Measurements from ENCODE around the gene MDM4.

The MDM4 gene

GRCh38 chr1:204506969-204507316 lies 9.3 kb upstream of the MDM4 start:
- peak; percentile 90 for DNase-seq
- Mint-ChIP-seq H3K27me3 (ENCODE audit: low read depth, poor library complexity) (peaks cover 19% of the 10 kb centered on the region), H3K4me1 (peaks cover 30% of the 10 kb centered on the region), H3K36me3 (ENCODE audit: low read depth) (no peaks in the 10 kb centered on the region), H3K27ac (peak overlapping the region; percentile 97), H3K9me3 (peaks cover 4% of the 10 kb centered on the region), H3K4me3 (peak overlapping the region; percentile 98)
- TF ChIP-seq CTCF (IDR thresholded peaks at IDR 0.05), result no peak

- Mint-ChIP-seq H3K4me1 (peaks cover 28% of the 10 kb centered on the region), H3K9me3 (peaks cover 4% of the 10 kb centered on the region), H3K27me3 (ENCODE audit: low read depth, poor library complexity) (peaks cover 23% of the 10 kb centered on the region), H3K36me3 (ENCODE audit: low read depth) (no peaks in the 10 kb centered on the region), H3K4me3 (peak overlapping the region; percentile 98), H3K27ac (peak overlapping the region; percentile 97)
- DNase-seq, result peak; percentile 38
- no peak for TF ChIP-seq CTCF (IDR thresholded peaks at IDR 0.05)
These were observed 8.7 kb upstream of the MDM4 start for GRCh38 chr1:204507317-204508105.

GRCh38 chr1:204509186-204509635 lies 7.0 kb upstream of the MDM4 start:
- DNase-seq, result no peak
- Mint-ChIP-seq H3K4me3 (no peak overlapping the region), H3K27ac (no peak overlapping the region), H3K9me3 (peaks cover 4% of the 10 kb centered on the region), H3K27me3 (ENCODE audit: low read depth, poor library complexity) (peaks cover 19% of the 10 kb centered on the region), H3K36me3 (ENCODE audit: low read depth) (no peaks in the 10 kb centered on the region), H3K4me1 (peaks cover 11% of the 10 kb centered on the region)
- no peak for TF ChIP-seq CTCF (IDR thresholded peaks at IDR 0.05)

GRCh38 chr1:204511366-204511765 lies 4.8 kb upstream of the MDM4 start:
- H3K27ac Mint-ChIP-seq, result no peak overlapping the region
- H3K27me3 Mint-ChIP-seq (ENCODE audit: low read depth, poor library complexity), result peaks cover 10% of the 10 kb centered on the region
- no peak overlapping the region for H3K4me3 Mint-ChIP-seq
- no peak for TF ChIP-seq CTCF (IDR thresholded peaks at IDR 0.05)
- peaks cover 1% of the 10 kb centered on the region for H3K9me3 Mint-ChIP-seq
- no peaks in the 10 kb centered on the region for H3K36me3 Mint-ChIP-seq (ENCODE audit: low read depth)
- peaks cover 5% of the 10 kb centered on the region for H3K4me1 Mint-ChIP-seq
- no peak for DNase-seq

- Mint-ChIP-seq H3K27ac (no peak overlapping the region), H3K4me3 (no peak overlapping the region), H3K36me3 (ENCODE audit: low read depth) (peaks cover 6% of the 10 kb centered on the region), H3K27me3 (ENCODE audit: low read depth, poor library complexity) (peaks cover 5% of the 10 kb centered on the region), H3K4me1 (peaks cover 9% of the 10 kb centered on the region), H3K9me3 (no peaks in the 10 kb centered on the region)
- DNase-seq, result no peak
- no peak for TF ChIP-seq CTCF (IDR thresholded peaks at IDR 0.05)
These were observed 3.0 kb upstream of the MDM4 start for GRCh38 chr1:204513117-204513716.
